HUES48 (cell line): ENCODE results near the gene ADCY7.

Experiments
- H3K27ac ChIP-seq: one replicate; pipeline ENCODE4 v1.7.0; 2013; ENCODE audit warnings: low read depth, low read length, inconsistent platforms
- H3K27me3 ChIP-seq: 2 replicates; pipeline ENCODE4 v1.6.1; 2013; ENCODE audit warnings: mild to moderate bottlenecking, low read length; ENCODE audit not compliant: control insufficient read depth, insufficient read depth
- H3K36me3 ChIP-seq: 2 replicates; pipeline ENCODE4 v1.6.1; 2013; ENCODE audit warnings: low read length; ENCODE audit not compliant: control insufficient read depth, insufficient read depth
- H3K4me1 ChIP-seq: 2 replicates; pipeline ENCODE4 v1.6.1; 2013; ENCODE audit warnings: mild to moderate bottlenecking, low read length; ENCODE audit not compliant: control insufficient read depth, insufficient read depth
- H3K4me3 ChIP-seq: 2 replicates; pipeline ENCODE4 v1.5.1; 2013; ENCODE audit warnings: mild to moderate bottlenecking, low read depth, low read length
- H3K9ac ChIP-seq: 2 replicates; pipeline ENCODE4 v1.6.1; 2013; ENCODE audit warnings: mild to moderate bottlenecking, low read depth, low read length, moderate library complexity
- H3K9me3 ChIP-seq: 2 replicates; pipeline ENCODE4 v1.6.1; 2013; ENCODE audit warnings: low read length; ENCODE audit not compliant: control insufficient read depth, insufficient read depth

ADCY7 gene

GRCh38 chr16:50294955-50295354, 28.6 kb downstream of the ADCY7 start:
- Histone ChIP-seq H3K9me3 (no peaks in the 10 kb centered on the region), H3K9ac (no peak overlapping the region), H3K4me1 (no peaks in the 10 kb centered on the region), H3K27me3 (no peaks in the 10 kb centered on the region), H3K27ac (no peak overlapping the region), H3K4me3 (no peak overlapping the region), H3K36me3 (no peaks in the 10 kb centered on the region)

- Histone ChIP-seq H3K4me1 (no peaks in the 10 kb centered on the region), H3K4me3 (no peak overlapping the region), H3K27me3 (no peaks in the 10 kb centered on the region), H3K27ac (no peak overlapping the region), H3K9me3 (no peaks in the 10 kb centered on the region), H3K9ac (no peak overlapping the region), H3K36me3 (no peaks in the 10 kb centered on the region)
Observed at GRCh38 chr16:50295541-50296132, 29.3 kb downstream of the ADCY7 start.

- H3K9ac ChIP-seq: no peak overlapping the region
- no peak overlapping the region for H3K4me3 ChIP-seq
- no peaks in the 10 kb centered on the region for H3K4me1 ChIP-seq
- H3K36me3 ChIP-seq: no peaks in the 10 kb centered on the region
- H3K27ac ChIP-seq: no peak overlapping the region
- H3K9me3 ChIP-seq: no peaks in the 10 kb centered on the region
- H3K27me3 ChIP-seq: no peaks in the 10 kb centered on the region
Observed at GRCh38 chr16:50296807-50297206, 30.5 kb downstream of the ADCY7 start.

GRCh38 chr16:50297301-50298074, 31.1 kb downstream of the ADCY7 start:
- Histone ChIP-seq H3K36me3 (no peaks in the 10 kb centered on the region), H3K27ac (no peak overlapping the region), H3K9me3 (no peaks in the 10 kb centered on the region), H3K27me3 (no peaks in the 10 kb centered on the region), H3K4me1 (no peaks in the 10 kb centered on the region), H3K4me3 (no peak overlapping the region), H3K9ac (no peak overlapping the region)

GRCh38 chr16:50298075-50298460, 31.7 kb downstream of the ADCY7 start:
- H3K9ac ChIP-seq: no peak overlapping the region
- H3K36me3 ChIP-seq: no peaks in the 10 kb centered on the region
- no peak overlapping the region for H3K4me3 ChIP-seq

GRCh38 chr16:50298591-50299507, 32.5 kb downstream of the ADCY7 start:
- Histone ChIP-seq H3K36me3 (no peaks in the 10 kb centered on the region), H3K27ac (no peak overlapping the region), H3K27me3 (no peaks in the 10 kb centered on the region), H3K9ac (no peak overlapping the region), H3K4me1 (no peaks in the 10 kb centered on the region), H3K4me3 (no peak overlapping the region), H3K9me3 (no peaks in the 10 kb centered on the region)

More at GRCh38 chr16:50298075-50298460, 31.7 kb downstream of the ADCY7 start:
- no peaks in the 10 kb centered on the region for H3K9me3 ChIP-seq
- H3K27me3 ChIP-seq: no peaks in the 10 kb centered on the region
- no peak overlapping the region for H3K27ac ChIP-seq
- H3K4me1 ChIP-seq: no peaks in the 10 kb centered on the region

GRCh38 chr16:50299508-50300105, 33.3 kb downstream of the ADCY7 start:
- no peaks in the 10 kb centered on the region for H3K27me3 ChIP-seq
- H3K27ac ChIP-seq: no peak overlapping the region
- no peaks in the 10 kb centered on the region for H3K36me3 ChIP-seq
- no peak overlapping the region for H3K9ac ChIP-seq
- H3K4me3 ChIP-seq: no peak overlapping the region
- H3K4me1 ChIP-seq: no peaks in the 10 kb centered on the region
- H3K9me3 ChIP-seq: no peaks in the 10 kb centered on the region

GRCh38 chr16:50300942-50301625, 34.7 kb downstream of the ADCY7 start:
- Histone ChIP-seq H3K9ac (no peak overlapping the region), H3K27ac (no peak overlapping the region), H3K27me3 (no peaks in the 10 kb centered on the region), H3K4me3 (no peak overlapping the region), H3K9me3 (no peaks in the 10 kb centered on the region), H3K4me1 (no peaks in the 10 kb centered on the region), H3K36me3 (no peaks in the 10 kb centered on the region)

- Histone ChIP-seq H3K4me3 (no peak overlapping the region), H3K4me1 (no peaks in the 10 kb centered on the region)
Observed at GRCh38 chr16:50301626-50302471, 35.5 kb downstream of the ADCY7 start.

More at GRCh38 chr16:50301626-50302471, 35.5 kb downstream of the ADCY7 start:
- no peaks in the 10 kb centered on the region for H3K36me3 ChIP-seq
- H3K27ac ChIP-seq: no peak overlapping the region
- H3K27me3 ChIP-seq: no peaks in the 10 kb centered on the region
- H3K9ac ChIP-seq: no peak overlapping the region
- no peaks in the 10 kb centered on the region for H3K9me3 ChIP-seq
